ENCODE data around the gene HDAC4.

HDAC4 gene

GRCh38 chr2:239008004-239008403, 392.8 kb downstream of the HDAC4 start:
- no peak for DNase-seq (ENCODE audit: low spot score)

- no peak for DNase-seq (ENCODE audit: low spot score)
Measured at GRCh38 chr2:239006622-239007285, 394.1 kb downstream of the HDAC4 start.

GRCh38 chr2:239005586-239005985, 395.2 kb downstream of the HDAC4 start:
- DNase-seq (ENCODE audit: low spot score) = no peak

GRCh38 chr2:239004274-239005015, 396.4 kb downstream of the HDAC4 start:
- DNase-seq (ENCODE audit: low spot score) = no peak

- no peak for DNase-seq (ENCODE audit: low spot score)
Measured at GRCh38 chr2:239003624-239004273, 397.1 kb downstream of the HDAC4 start.

GRCh38 chr2:239002954-239003623, 397.7 kb downstream of the HDAC4 start:
- peak; percentile 86 for DNase-seq (ENCODE audit: low spot score)

- no peak for DNase-seq (ENCODE audit: low spot score)
Measured at GRCh38 chr2:239002591-239002953, 398.2 kb downstream of the HDAC4 start.

GRCh38 chr2:239001794-239002193, 399.0 kb downstream of the HDAC4 start:
- DNase-seq (ENCODE audit: low spot score) = no peak

GRCh38 chr2:239000500-239001073, 400.2 kb downstream of the HDAC4 start:
- no peak for DNase-seq (ENCODE audit: low spot score)

GRCh38 chr2:239000089-239000488, 400.7 kb downstream of the HDAC4 start:
- no peak for DNase-seq (ENCODE audit: low spot score)

GRCh38 chr2:238999291-238999741, 401.5 kb downstream of the HDAC4 start:
- no peak for DNase-seq (ENCODE audit: low spot score)

GRCh38 chr2:238998801-238999200, 402.0 kb downstream of the HDAC4 start:
- DNase-seq (ENCODE audit: low spot score) = no peak
